ENCODE results near the gene LEPR. TPM values are rescaled to one million over a fixed set of nuclear protein-coding genes. Genes with fewer than 3 reads are reported as not detected.
A peak's percentile ranks its signal among the peaks of the same experiment; 100 is the strongest.
"Not testable (repeated sequence)": the region's sequence is repeated elsewhere in the genome, so short reads cannot be mapped to it uniquely, and the experiment has no call there.

LEPR gene
- 9.5 and 15.5 TPM in 2 replicates for total RNA-seq

DNA sequence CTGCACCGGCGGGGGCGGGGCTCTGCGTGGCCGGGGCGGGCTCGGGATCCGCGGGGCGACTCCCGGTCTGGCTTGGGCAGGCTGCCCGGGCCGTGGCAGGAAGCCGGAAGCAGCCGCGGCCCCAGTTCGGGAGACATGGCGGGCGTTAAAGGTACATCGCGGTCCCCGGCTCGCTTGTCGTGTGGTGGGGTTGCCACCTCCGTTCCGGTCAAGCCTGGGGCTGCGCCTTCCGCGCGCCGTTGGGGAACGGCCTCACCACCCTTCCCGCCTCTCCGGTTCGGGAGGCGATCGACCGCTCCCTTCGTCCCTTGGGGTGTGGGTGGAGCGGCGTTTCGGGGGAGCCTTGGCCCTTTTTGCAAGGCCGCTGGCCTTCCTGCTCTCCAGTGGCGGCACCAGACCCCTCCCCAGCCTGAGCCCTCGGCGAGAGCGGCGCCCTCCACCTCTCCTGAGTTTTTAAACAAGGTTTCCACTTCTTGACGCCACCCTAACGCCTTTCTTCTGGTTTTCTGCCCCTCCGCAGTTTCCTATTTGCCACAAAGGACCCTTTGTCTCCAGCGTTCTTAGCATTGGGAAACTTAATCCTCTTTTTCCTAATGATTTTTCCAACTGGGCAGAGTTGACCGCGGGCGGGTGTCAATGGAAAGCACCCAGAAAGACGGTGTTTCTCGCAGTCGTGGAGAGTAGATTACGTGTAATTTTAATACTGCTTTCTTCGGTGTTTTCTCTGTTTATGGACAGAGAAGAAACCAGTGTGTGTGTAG, at the start of gene LEPR, which contains the start of gene LEPROT:
Gene LEPR, plus strand, starts transcription at position 79 of the 761 bp plus-strand sequence. CDS start 144,898 bp downstream, outside the sequence.
Gene LEPROT, plus strand, starts transcription at position 79 of the 761 bp plus-strand sequence. Its CDS starts 57 bp downstream, at position 136.
- DNase-seq (ENCODE audit: low read depth) (no peak), FAIRE-seq (no peak)

DNA sequence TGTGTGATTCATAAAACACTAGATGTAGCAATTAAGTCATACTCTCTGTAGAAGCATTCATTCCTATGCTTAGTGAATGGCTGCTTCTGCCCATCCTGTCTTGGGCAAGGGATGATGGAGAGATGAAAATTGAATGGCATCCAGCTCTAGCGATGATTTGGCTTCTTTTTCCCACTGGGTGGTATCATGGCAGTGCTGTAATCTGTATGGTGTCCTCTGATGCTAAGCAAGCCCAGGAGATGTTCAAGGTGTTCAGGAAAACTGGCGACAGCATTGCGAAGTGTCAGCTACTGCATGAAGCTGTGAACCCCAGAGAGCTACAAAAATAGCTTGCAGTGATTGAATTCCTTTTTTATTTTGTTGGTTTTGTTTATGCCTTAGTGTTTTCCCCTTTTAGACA, 48.9 kb upstream of the LEPR start:
- FAIRE-seq (no peak), DNase-seq (ENCODE audit: low read depth) (peak; percentile 4)
- no peak for TF ChIP-seq CTCF (IDR thresholded peaks at IDR 0.05; ENCODE audit: insufficient read depth, low read length, severe bottlenecking)

More for the DNA sequence above, at the start of gene LEPR, which contains the start of gene LEPROT:
- H3K36me3 ChIP-seq (ENCODE audit: control insufficient read depth, insufficient read depth, low read length): no peaks in the 10 kb centered on the region
- H3K27me3 ChIP-seq (ENCODE audit: control insufficient read depth, insufficient read depth, low read length): no peaks in the 10 kb centered on the region
- H3K4me3 ChIP-seq (ENCODE audit: low read depth, low read length): peak within 1 kb of the TSS; percentile 91
- TF ChIP-seq CTCF (IDR thresholded peaks at IDR 0.05; ENCODE audit: insufficient read depth, low read length, severe bottlenecking): no peak

GRCh38 chr1:65372557-65372956, 47.9 kb upstream of the LEPR start:
- DNase-seq (ENCODE audit: low read depth) (no peak), FAIRE-seq (no peak)
- Histone ChIP-seq H3K36me3 (ENCODE audit: control insufficient read depth, insufficient read depth, low read length) (no peaks in the 10 kb centered on the region), H3K27me3 (ENCODE audit: control insufficient read depth, insufficient read depth, low read length) (no peaks in the 10 kb centered on the region), H3K4me3 (ENCODE audit: low read depth, low read length) (no peak overlapping the region)
- no peak for TF ChIP-seq CTCF (IDR thresholded peaks at IDR 0.05; ENCODE audit: insufficient read depth, low read length, severe bottlenecking)

More for the DNA sequence above, 48.9 kb upstream of the LEPR start:
- no peak overlapping the region for H3K4me3 ChIP-seq (ENCODE audit: low read depth, low read length)
- H3K27me3 ChIP-seq (ENCODE audit: control insufficient read depth, insufficient read depth, low read length): no peaks in the 10 kb centered on the region
- no peaks in the 10 kb centered on the region for H3K36me3 ChIP-seq (ENCODE audit: control insufficient read depth, insufficient read depth, low read length)

DNA sequence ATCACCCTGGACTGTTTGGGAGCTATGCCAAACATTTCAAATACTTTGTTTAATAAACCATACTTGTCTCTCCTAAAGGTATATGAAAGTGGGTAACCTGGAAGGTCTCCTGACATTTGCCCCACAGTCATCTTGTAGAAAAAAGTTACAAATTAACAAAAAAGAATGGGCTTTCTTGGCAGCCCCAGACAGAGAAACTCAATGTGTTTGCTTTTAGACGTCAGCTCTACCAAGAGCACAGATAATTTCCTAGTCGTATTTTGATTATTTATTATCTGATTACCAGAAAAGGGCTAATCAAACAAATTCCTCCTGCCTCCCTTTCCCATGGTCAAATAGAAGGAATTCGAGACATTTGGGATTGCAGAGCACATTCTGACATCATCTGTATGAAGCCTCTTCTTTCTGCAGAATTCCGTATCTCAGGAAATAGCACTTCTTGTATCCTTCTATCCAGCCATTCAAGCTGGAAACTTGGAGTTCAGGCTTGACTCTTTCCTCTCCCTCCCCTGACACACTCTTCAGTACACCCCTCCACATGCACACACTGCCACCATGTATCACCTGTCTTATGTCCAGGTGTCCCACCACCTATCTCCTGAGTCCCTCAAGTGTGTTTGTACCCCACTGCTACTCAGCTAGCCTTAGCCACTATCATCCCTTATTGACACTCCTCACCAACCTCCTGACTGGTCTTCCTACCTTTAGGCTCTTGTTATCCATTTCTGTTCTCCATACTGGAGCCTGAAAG, 42.8 kb upstream of the LEPR start:
- no peak for DNase-seq (ENCODE audit: low read depth)
- no peaks in the 10 kb centered on the region for H3K27me3 ChIP-seq (ENCODE audit: control insufficient read depth, insufficient read depth, low read length)
- H3K4me3 ChIP-seq (ENCODE audit: low read depth, low read length): no peak overlapping the region
- FAIRE-seq: peak; percentile 36
- no peaks in the 10 kb centered on the region for H3K36me3 ChIP-seq (ENCODE audit: control insufficient read depth, insufficient read depth, low read length)
- no peak for TF ChIP-seq CTCF (IDR thresholded peaks at IDR 0.05; ENCODE audit: insufficient read depth, low read length, severe bottlenecking)

- Histone ChIP-seq H3K36me3 (ENCODE audit: control insufficient read depth, insufficient read depth, low read length) (no peaks in the 10 kb centered on the region), H3K27me3 (ENCODE audit: control insufficient read depth, insufficient read depth, low read length) (no peaks in the 10 kb centered on the region), H3K4me3 (ENCODE audit: low read depth, low read length) (no peak overlapping the region)
- TF ChIP-seq CTCF (IDR thresholded peaks at IDR 0.05; ENCODE audit: insufficient read depth, low read length, severe bottlenecking): no peak
- FAIRE-seq: no peak
- DNase-seq (ENCODE audit: low read depth): no peak
Observed at GRCh38 chr1:65378247-65378946, 42.1 kb upstream of the LEPR start.

DNA sequence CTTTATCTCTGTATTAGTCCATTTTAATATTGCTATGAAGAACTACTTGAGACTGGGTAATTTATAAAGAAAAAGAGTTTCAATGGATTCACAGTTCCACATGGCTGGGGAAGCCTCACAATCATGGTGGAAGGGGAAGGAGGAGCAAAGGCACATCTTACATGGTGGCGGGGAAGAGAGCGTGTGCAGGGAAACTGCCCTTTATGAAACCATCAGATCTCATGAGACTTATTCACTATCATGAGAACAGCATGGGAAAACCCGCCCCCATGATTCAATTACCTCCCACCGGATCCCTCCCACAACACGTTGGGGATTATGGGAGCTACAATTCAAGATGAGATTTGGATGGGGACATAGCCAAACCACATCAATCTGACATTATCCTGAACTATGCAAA, 36.0 kb upstream of the LEPR start:
- H3K36me3 ChIP-seq (ENCODE audit: control insufficient read depth, insufficient read depth, low read length); H3K4me3 ChIP-seq (ENCODE audit: low read depth, low read length); H3K27me3 ChIP-seq (ENCODE audit: control insufficient read depth, insufficient read depth, low read length); DNase-seq (ENCODE audit: low read depth); FAIRE-seq: not testable (repeated sequence)
